Measurements from ENCODE around the gene HSPB6. TPM values are rescaled to one million over a fixed set of nuclear protein-coding genes. Genes with fewer than 3 reads are reported as not detected.

Gene HSPB6
- polyA plus RNA-seq, 1 of the 3 experiments (the other 2 are of a cell fraction) = 0.43 TPM

GRCh38 chr19:35775298-35776101 lies 18.7 kb upstream of the HSPB6 start, which contains the start of gene ARHGAP33:
Gene ARHGAP33, plus strand, starts transcription at chr19:35775564. Its CDS starts 95 bp downstream, at chr19:35775659.
- Histone ChIP-seq H3F3A (replicated peaks; ENCODE audit: insufficient read depth) (peaks cover 8% of the 10 kb centered on the region), H2AFZ (ENCODE audit: low read depth) (peak within 1 kb of the TSS; percentile 76; the same call in 1 of the 2 replicates), H3K9ac (peak within 1 kb of the TSS; percentile 38; the same call in 1 of the 2 replicates), H3K79me2 (ENCODE audit: insufficient read depth) (peaks cover 13% of the 10 kb centered on the region; the same call in 1 of the 2 replicates), H3K27ac (ENCODE audit: low read depth in 2 of 2, low read length in 1 of 2) (no peak within 1 kb of the TSS), H3K9me3 (no peaks in the 10 kb centered on the region), H3K4me2 (peak within 1 kb of the TSS; percentile 90), H3K36me3 (replicated peaks in 1 of 2; ENCODE audit: control insufficient read depth in 1 of 2, insufficient read depth in 2 of 2, low read length in 1 of 2) (no peaks in the 10 kb centered on the region), H3K27me3 (ENCODE audit: insufficient read depth) (no peaks in the 10 kb centered on the region), H3K4me3 (ENCODE audit: low read depth in 2 of 2, low read length in 1 of 2) (peak within 1 kb of the TSS; percentile 59 to 76), H3K4me1 (ENCODE audit: control insufficient read depth in 1 of 2, insufficient read depth in 2 of 2, low read depth in 1 of 2, low read length in 1 of 2) (peaks cover 0 to 12% of the 10 kb centered on the region in 2 experiments; a peak in 2 of 4 replicates), H3K9me2 (no peaks in the 10 kb centered on the region), H4K20me1 (ENCODE audit: insufficient read depth) (no peaks in the 10 kb centered on the region)
- ChIA-PET CTCF (interaction anchor here (1.0 kb wide), 1 partner anchor 10 kb away, joined by 3 read pairs; no protein-coding TSS in a partner anchor), POLR2A (interaction anchor here (0.5 kb wide), 1 partner anchor 64 kb away, joined by 4 read pairs; no protein-coding TSS in a partner anchor)
- WGBS (ENCODE audit: low lambda C conversion rate) = 3% methylated on average over 38 of the region's 82 CpGs
- TF ChIP-seq GATA2 (CRISPR knock-in tag; IDR thresholded peaks at IDR 0.05) = no peak
- TF ChIP-seq CHD2 (IDR thresholded peaks at IDR 0.05; ENCODE audit: low read length, partially characterized antibody) = no peak
- TF ChIP-seq REST (IDR thresholded peaks at IDR 0.05; ENCODE audit: low read depth, low read length) = no peak
- no peak for TF ChIP-seq MEF2A (IDR thresholded peaks at IDR 0.05; ENCODE audit: borderline replicate concordance, low read depth)
- TF ChIP-seq PBX3 (IDR thresholded peaks at IDR 0.05) = peak; percentile 42; the same call in 1 of the 2 replicates
- peak; percentile 86 for TF ChIP-seq MXI1 (IDR thresholded peaks at IDR 0.05; ENCODE audit: low read depth, low read length)
- TF ChIP-seq TCF12 (IDR thresholded peaks at IDR 0.05) = no peak
- TF ChIP-seq YY1 (IDR thresholded peaks at IDR 0.05; ENCODE audit: low read depth) = no peak
- TF ChIP-seq RFX5 (IDR thresholded peaks at IDR 0.05; ENCODE audit: low read length) = peak; percentile 58; the same call in 1 of the 2 replicates
- TF ChIP-seq SIN3A (IDR thresholded peaks at IDR 0.05; ENCODE audit: borderline replicate concordance, low read depth, low read length) = peak; percentile 62; the same call in 1 of the 2 replicates
- TF ChIP-seq, protein P1, sequence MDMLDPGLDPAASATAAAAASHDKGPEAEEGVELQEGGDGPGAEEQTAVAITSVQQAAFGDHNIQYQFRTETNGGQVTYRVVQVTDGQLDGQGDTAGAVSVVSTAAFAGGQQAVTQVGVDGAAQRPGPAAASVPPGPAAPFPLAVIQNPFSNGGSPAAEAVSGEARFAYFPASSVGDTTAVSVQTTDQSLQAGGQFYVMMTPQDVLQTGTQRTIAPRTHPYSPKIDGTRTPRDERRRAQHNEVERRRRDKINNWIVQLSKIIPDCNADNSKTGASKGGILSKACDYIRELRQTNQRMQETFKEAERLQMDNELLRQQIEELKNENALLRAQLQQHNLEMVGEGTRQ (IDR thresholded peaks at IDR 0.05; ENCODE audit: borderline replicate concordance, low read depth, low read length) = no peak
- TF ChIP-seq MAX (IDR thresholded peaks at IDR 0.05; ENCODE audit: low read depth) = peak; percentile 45; the same call in 1 of the 2 replicates
- TF ChIP-seq, protein P2, sequence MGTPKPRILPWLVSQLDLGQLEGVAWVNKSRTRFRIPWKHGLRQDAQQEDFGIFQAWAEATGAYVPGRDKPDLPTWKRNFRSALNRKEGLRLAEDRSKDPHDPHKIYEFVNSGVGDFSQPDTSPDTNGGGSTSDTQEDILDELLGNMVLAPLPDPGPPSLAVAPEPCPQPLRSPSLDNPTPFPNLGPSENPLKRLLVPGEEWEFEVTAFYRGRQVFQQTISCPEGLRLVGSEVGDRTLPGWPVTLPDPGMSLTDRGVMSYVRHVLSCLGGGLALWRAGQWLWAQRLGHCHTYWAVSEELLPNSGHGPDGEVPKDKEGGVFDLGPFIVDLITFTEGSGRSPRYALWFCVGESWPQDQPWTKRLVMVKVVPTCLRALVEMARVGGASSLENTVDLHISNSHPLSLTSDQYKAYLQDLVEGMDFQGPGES (IDR thresholded peaks at IDR 0.05; ENCODE audit: low read depth, low read length) = 0 out of 2 replicates have a peak, but pooled peaks have one; percentile 34
- TF ChIP-seq EP300 (IDR thresholded peaks at IDR 0.05; ENCODE audit: borderline replicate concordance in 1 of 2, low read depth in 1 of 2, low read length in 1 of 2) = no peak
- TF ChIP-seq FOSL2 (IDR thresholded peaks at IDR 0.05; ENCODE audit: borderline replicate concordance, low read depth) = no peak
- TF ChIP-seq POLR2AphosphoS5 (IDR thresholded peaks at IDR 0.05; ENCODE audit: low read depth, low read length) = no peak
- TF ChIP-seq USF1 (IDR thresholded peaks at IDR 0.05; ENCODE audit: borderline replicate concordance, low read depth) = no peak
- DNase-seq = peak; percentile 99

Measured in SK-N-SH (cell line).